Measurements from ENCODE around the gene DERA.
"Not testable (repeated sequence)": the region's sequence is repeated elsewhere in the genome, so short reads cannot be mapped to it uniquely, and the experiment has no call there.

DERA gene

GRCh38 chr12:15936751-15937150, 25.6 kb downstream of the DERA start:
- H3K9me3 ChIP-seq: no peaks in the 10 kb centered on the region
- H3K36me3 ChIP-seq: no peaks in the 10 kb centered on the region
- H3K4me3 ChIP-seq (ENCODE audit: low read depth in 1 of 2, low read length in 1 of 2): no peak overlapping the region
- H3K27me3 ChIP-seq: no peaks in the 10 kb centered on the region
- no peaks in the 10 kb centered on the region for H3K4me1 ChIP-seq (ENCODE audit: control insufficient read depth in 1 of 2, insufficient read depth in 1 of 2, low read depth in 1 of 2, low read length in 1 of 2)
- no peak for TF ChIP-seq CTCF (IDR thresholded peaks at IDR 0.05)
- H3K27ac ChIP-seq: no peak overlapping the region

- no peak overlapping the region for H3K4me3 ChIP-seq (ENCODE audit: low read depth in 1 of 2, low read length in 1 of 2)
- H3K27ac ChIP-seq: no peak overlapping the region
- no peaks in the 10 kb centered on the region for H3K27me3 ChIP-seq
- no peaks in the 10 kb centered on the region for H3K4me1 ChIP-seq (ENCODE audit: control insufficient read depth in 1 of 2, insufficient read depth in 1 of 2, low read depth in 1 of 2, low read length in 1 of 2)
- no peak for TF ChIP-seq CTCF (IDR thresholded peaks at IDR 0.05)
- H3K36me3 ChIP-seq: no peaks in the 10 kb centered on the region
- H3K9me3 ChIP-seq: no peaks in the 10 kb centered on the region
Observed at GRCh38 chr12:15937902-15938301, 26.8 kb downstream of the DERA start.

DNA sequence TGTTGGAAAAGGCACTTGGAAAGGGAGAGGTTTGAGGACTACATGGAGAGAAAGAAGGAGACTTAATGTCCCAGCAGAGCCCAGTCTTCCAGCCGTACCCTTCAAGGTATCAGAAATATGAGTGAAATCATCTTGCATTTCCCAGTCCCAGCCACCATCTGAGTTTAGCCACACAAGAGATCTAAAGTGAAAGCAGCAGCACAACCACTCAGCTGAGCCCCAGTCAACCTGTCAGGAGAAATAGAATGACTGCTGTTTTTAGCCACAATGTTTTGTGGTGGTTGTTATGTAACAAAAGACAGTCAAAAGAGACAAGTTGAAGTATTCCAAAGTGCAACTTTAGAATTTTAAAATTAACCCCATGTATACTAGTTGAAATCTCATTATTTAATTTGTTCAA, 28.0 kb downstream of the DERA start:
- no peak overlapping the region for H3K27ac ChIP-seq
- H3K27me3 ChIP-seq: no peaks in the 10 kb centered on the region
- no peaks in the 10 kb centered on the region for H3K36me3 ChIP-seq
- H3K9me3 ChIP-seq: no peaks in the 10 kb centered on the region
- TF ChIP-seq CTCF (IDR thresholded peaks at IDR 0.05): no peak
- no peak overlapping the region for H3K4me3 ChIP-seq (ENCODE audit: low read depth in 1 of 2, low read length in 1 of 2)
- H3K4me1 ChIP-seq (ENCODE audit: control insufficient read depth in 1 of 2, insufficient read depth in 1 of 2, low read depth in 1 of 2, low read length in 1 of 2): no peaks in the 10 kb centered on the region

GRCh38 chr12:15942475-15942874, 31.3 kb downstream of the DERA start:
- Histone ChIP-seq H3K27ac (no peak overlapping the region), H3K4me3 (ENCODE audit: low read depth in 1 of 2, low read length in 1 of 2) (no peak overlapping the region), H3K27me3 (no peaks in the 10 kb centered on the region), H3K9me3 (no peaks in the 10 kb centered on the region), H3K4me1 (ENCODE audit: control insufficient read depth in 1 of 2, insufficient read depth in 1 of 2, low read depth in 1 of 2, low read length in 1 of 2) (no peaks in the 10 kb centered on the region), H3K36me3 (no peaks in the 10 kb centered on the region)
- no peak for TF ChIP-seq CTCF (IDR thresholded peaks at IDR 0.05)

DNA sequence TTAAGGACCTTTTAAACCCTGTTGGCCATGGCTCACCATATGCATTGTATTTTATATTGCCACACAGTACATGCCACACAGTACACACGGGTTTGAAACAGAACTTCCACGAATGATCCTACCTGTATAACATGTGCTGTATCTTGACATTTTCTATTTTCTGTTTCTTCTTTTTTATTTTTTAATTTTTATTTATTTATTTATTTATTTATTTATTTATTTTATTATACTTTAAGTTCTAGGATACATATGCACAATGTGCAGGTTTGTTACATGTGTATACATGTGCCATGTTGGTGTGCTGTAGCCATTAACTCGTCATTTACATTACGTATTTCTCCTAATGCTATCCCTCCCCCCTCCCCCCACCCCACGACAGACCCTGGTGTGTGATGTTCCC, 32.4 kb downstream of the DERA start:
- not testable (repeated sequence) for H3K9me3 ChIP-seq; H3K4me1 ChIP-seq (ENCODE audit: control insufficient read depth in 1 of 2, insufficient read depth in 1 of 2, low read depth in 1 of 2, low read length in 1 of 2); H3K27me3 ChIP-seq; H3K36me3 ChIP-seq; H3K4me3 ChIP-seq (ENCODE audit: low read depth in 1 of 2, low read length in 1 of 2); H3K27ac ChIP-seq

GRCh38 chr12:15948461-15948860, 37.3 kb downstream of the DERA start:
- not testable (repeated sequence) for H3K9me3 ChIP-seq; H3K4me1 ChIP-seq (ENCODE audit: control insufficient read depth in 1 of 2, insufficient read depth in 1 of 2, low read depth in 1 of 2, low read length in 1 of 2); H3K27ac ChIP-seq; H3K27me3 ChIP-seq; H3K4me3 ChIP-seq (ENCODE audit: low read depth in 1 of 2, low read length in 1 of 2); H3K36me3 ChIP-seq

GRCh38 chr12:15955281-15955680, 44.1 kb downstream of the DERA start:
- no peaks in the 10 kb centered on the region for H3K9me3 ChIP-seq
- peaks cover 9% of the 10 kb centered on the region for H3K36me3 ChIP-seq
- no peak overlapping the region for H3K4me3 ChIP-seq (ENCODE audit: low read depth in 1 of 2, low read length in 1 of 2)
- no peak for TF ChIP-seq CTCF (IDR thresholded peaks at IDR 0.05)
- no peaks in the 10 kb centered on the region for H3K4me1 ChIP-seq (ENCODE audit: control insufficient read depth in 1 of 2, insufficient read depth in 1 of 2, low read depth in 1 of 2, low read length in 1 of 2)
- H3K27me3 ChIP-seq: no peaks in the 10 kb centered on the region
- H3K27ac ChIP-seq: no peak overlapping the region

All from neutrophil (primary cell).